Heart left ventricle (tissue), 16 donors: ENCODE results near the gene FAM209A. TPM values are rescaled to one million over a fixed set of nuclear protein-coding genes. Genes with fewer than 3 reads are reported as not detected.
"Not testable (repeated sequence)": the region's sequence is repeated elsewhere in the genome, so short reads cannot be mapped to it uniquely, and the experiment has no call there.

Experiments
- ATAC-seq, 4 donors: fragments of 200-7000 bp; cut with Tn5 transposase; one replicate each; pipeline ENCODE4 v1.9.1; 2020 to 2022; ENCODE audit warnings: moderate library complexity in 4 of 4, mild to moderate bottlenecking in 3 of 4, moderate number of reproducible peaks in 1 of 4
- DNase-seq, 5 donors: peaks; one replicate each; pipeline ENCODE4 v3.0.0-alpha.2; 2020
- H3K27ac ChIP-seq, 12 donors: fragments of 200-600 bp; sonication (generic) in 4 of 12; one replicate each; pipeline versions ENCODE4 v1.5.0 to v1.8.0; 2016 to 2022; ENCODE audit warnings: mild to moderate bottlenecking in 2 of 12
- H3K27me3 ChIP-seq, 9 donors: fragments of 200-600 bp; sonication (generic) in 2 of 9; one replicate each; pipeline versions ENCODE4 v1.5.1 to v1.8.0; 2016 to 2022; ENCODE audit warnings: mild to moderate bottlenecking in 3 of 9
- H3K36me3 ChIP-seq, 9 donors: fragments of 200-600 bp; sonication (generic) in 2 of 9; one replicate each; pipeline versions ENCODE4 v1.5.0 to v1.8.0; 2018 to 2022; ENCODE audit warnings: mild to moderate bottlenecking in 2 of 9
- H3K4me1 ChIP-seq, 12 donors: fragments of 200-600 bp; sonication (generic) in 4 of 12; one replicate each; pipeline versions ENCODE4 v1.5.0 to v1.8.0; 2016 to 2022; ENCODE audit warnings: mild to moderate bottlenecking in 3 of 12
- H3K4me3 ChIP-seq, 12 donors: fragments of 200-600 bp; sonication (generic) in 4 of 12; one replicate each; pipeline versions ENCODE4 v1.5.0 to v1.8.0; 2017 to 2022; ENCODE audit warnings: mild to moderate bottlenecking in 9 of 12, moderate library complexity in 4 of 12
- H3K9me3 ChIP-seq, 12 donors: fragments of 200-600 bp; sonication (generic) in 4 of 12; one replicate each; pipeline versions ENCODE4 v1.5.0 to v1.8.0; 2016 to 2022; ENCODE audit warnings: mild to moderate bottlenecking in 1 of 12
- CTCF ChIP-seq, 12 donors: fragments of 200-600 bp; sonication (generic) in 4 of 12; IDR thresholded peaks; one replicate each; pipeline versions ENCODE4 v1.5.0 to v1.8.0; 2018 to 2022; ENCODE audit warnings: antibody characterized with exemption in 12 of 12, mild to moderate bottlenecking in 5 of 12
- POLR2A ChIP-seq, 2 donors: fragments of 450-650 bp; IDR thresholded peaks; one replicate each; pipeline ENCODE4 v1.6.1; 2017; ENCODE audit warnings: antibody characterized with exemption in 2 of 2, mild to moderate bottlenecking in 2 of 2, moderate library complexity in 2 of 2
- WGBS, 4 donors: extraction: QIAGEN DNeasy Blood & Tissue Kit in 2 of 4; methylation state at CpG; one replicate each; pipeline versions ENCODE4 v1.1.5 to v1.1.7; 2013 to 2018; 5-methylcytosine and 5-hydroxymethylcytosine counted together
- intact Hi-C, 10 donors: fragments of 100-400 bp; cut with DNase I; formaldehyde crosslinking; loops; one replicate each; pipeline versions ENCODE4 v1.11.1 to v1.14.2; 2022
- polyA plus RNA-seq, 2 donors: library from polyadenylated mRNA; stranded (reverse); fragments of 200-250 nt; gene quantifications; one replicate each; pipeline ENCODE4 v1.2.3, GENCODE V29; 2013
- total RNA-seq, 9 donors: library from RNA; depleted of rRNA in 2 of 9; stranded (reverse); fragments of >200 nt in 2 of 9; fragmentation: NEBNext Ultra II Directional in 3 of 9; extraction: Animal tissue kit (Norgen Biotek cat#: 25700) in 3 of 9; gene quantifications; one replicate each; pipeline versions ENCODE4 v1.1.0 to v1.2.4, GENCODE V29; 2016 to 2023
- donor health status: ischemic (EF 13 %, LVEDD 7.1; RV severe dilation, severe dysfunction).
- donor health status: healthy with polysubstance abuse.
- donor health status: DM: no; HTN: yes; CAD: no.
- donor health status: DM: no; HTN: no; CAD: no.
- donor health status: ischemic (EF 25% LVEDD 6.9; RV normal size, moderate dysfunction).
- donor health status: ischemic (EF 25% LVEDD 5.7; RV mildly dilated, moderate dysfunction).
- donor health status: healthy.
- donor health status: DM: yes; HTN: yes; CAD: no.
- donor health status: ischemic (EF 35%, LVEDD 5.7; RV mildly dilated, moderate dysfunction).
- donor health status: nonischemic (EF 11% LVEDD 7.7; RV severe dilation, severe dysfunction).
- donor health status: DM: yes; HTN: yes; CAD: no.
- donor health status: PGD.
- donor health status: ischemic (EF 29% LVEDD 5.4; RV normal size, mild dysfunction).
- donor health status: nonischemic (EF 23%, LVEDD 6.1; RV moderate dilation, normal function).

FAM209A gene
- total and polyA plus RNA-seq, 11 donors: 0.35 TPM; not detected in 10

- no peaks in the 10 kb centered on the region for H3K27me3 ChIP-seq
These were observed 34.4 kb downstream of the FAM209A start for GRCh38 chr20:56558968-56559367.

GRCh38 chr20:56564526-56564925 lies 40.0 kb downstream of the FAM209A start:
- ATAC-seq, H3K36me3 ChIP-seq, DNase-seq, H3K27ac ChIP-seq, intact Hi-C loops, H3K4me3 ChIP-seq, H3K27me3 ChIP-seq, H3K9me3 ChIP-seq: not testable (repeated sequence)
- peaks cover 0 to 19% (median 3%) of the 10 kb centered on the region in 12 donors for H3K4me1 ChIP-seq
- 91 to 95% (median 95%) methylated on average over 6 of the region's 6 CpGs for WGBS, 4 donors

More at GRCh38 chr20:56558968-56559367, 34.4 kb downstream of the FAM209A start:
- DNase-seq (peak in 2 of 5 donors; percentile 18 to 41), ATAC-seq (peak in 3 of 4 donors; percentile 35 to 51 (median 42))
- Histone ChIP-seq H3K4me1 (peaks cover 0 to 20% (median 5%) of the 10 kb centered on the region in 12 donors), H3K4me3 (no peak overlapping the region), H3K9me3 (no peaks in the 10 kb centered on the region), H3K36me3 (no peaks in the 10 kb centered on the region), H3K27ac (peak overlapping the region in 8 of 12 donors; percentile 38 to 63 (median 56))
- intact Hi-C loops: loop anchor here in 3 of 10 donors (2.0 to 10.0 kb wide), 2 partner anchors 152 to 786 kb away; no protein-coding TSS in a partner anchor
- TF ChIP-seq POLR2A (IDR thresholded peaks at IDR 0.05) (no peak), CTCF (IDR thresholded peaks at IDR 0.05) (no peak)
- WGBS, 4 donors: 53 to 61% (median 58%) methylated on average over 6 of the region's 6 CpGs

- Histone ChIP-seq H3K27ac (no peak overlapping the region), H3K36me3 (no peaks in the 10 kb centered on the region), H3K4me1 (peaks cover 0 to 13% (median 3%) of the 10 kb centered on the region in 12 donors), H3K9me3 (no peaks in the 10 kb centered on the region), H3K27me3 (no peaks in the 10 kb centered on the region), H3K4me3 (no peak overlapping the region)
- TF ChIP-seq CTCF (IDR thresholded peaks at IDR 0.05): no peak
- no peak for TF ChIP-seq POLR2A (IDR thresholded peaks at IDR 0.05)
- 79 to 88% (median 86%) methylated on average over 4 of the region's 4 CpGs for WGBS, 4 donors
- DNase-seq (no peak), ATAC-seq (no peak)
- intact Hi-C loops: no loop called here
These were observed 41.0 kb downstream of the FAM209A start for GRCh38 chr20:56565511-56565910.

- ATAC-seq (peak in 2 of 4 donors; percentile 22 to 33), DNase-seq (peak in 1 of 5 donors; percentile 8)
- intact Hi-C loops: no loop called here
- Histone ChIP-seq H3K9me3 (no peaks in the 10 kb centered on the region), H3K27me3 (no peaks in the 10 kb centered on the region), H3K27ac (peak overlapping the region in 1 of 12 donors; percentile 24), H3K36me3 (no peaks in the 10 kb centered on the region), H3K4me1 (peaks cover 0 to 13% (median 3%) of the 10 kb centered on the region in 12 donors), H3K4me3 (no peak overlapping the region)
- 41 to 57% (median 54%) methylated on average over 3 of the region's 3 CpGs for WGBS, 4 donors
- TF ChIP-seq CTCF (IDR thresholded peaks at IDR 0.05) (no peak), POLR2A (IDR thresholded peaks at IDR 0.05) (no peak)
These were observed 42.1 kb downstream of the FAM209A start for GRCh38 chr20:56566621-56567020.

- Histone ChIP-seq H3K27ac (no peak overlapping the region), H3K9me3 (no peaks in the 10 kb centered on the region), H3K36me3 (no peaks in the 10 kb centered on the region), H3K27me3 (no peaks in the 10 kb centered on the region), H3K4me3 (no peak overlapping the region), H3K4me1 (peaks cover 0 to 13% (median 3%) of the 10 kb centered on the region in 12 donors)
- TF ChIP-seq CTCF (IDR thresholded peaks at IDR 0.05): no peak
- TF ChIP-seq POLR2A (IDR thresholded peaks at IDR 0.05): no peak
- no peak for ATAC-seq
- intact Hi-C loops: loop anchor here in 1 of 10 donors (10.0 kb wide), 1 partner anchor 176 kb away; the partner anchor contains the start of genes AURKA and CSTF1
- DNase-seq: no peak
- WGBS, 4 donors: 0 to 60% (median 28%) methylated on average over 2 of the region's 2 CpGs
These were observed 46.3 kb downstream of the FAM209A start for GRCh38 chr20:56570832-56571231.
